Pons (tissue), 1 donor: Measurements from ENCODE around the gene ABTB1.

Source experiments
- DNase-seq: peaks from one replicate; pipeline ENCODE4 v3.0.0-alpha.2; 2016; ENCODE audit warnings: low spot score

Gene ABTB1

GRCh38 chr3:127672429-127673190 is at the start of gene ABTB1:
TSS of gene ABTB1 (plus strand) at chr3:127672952. CDS start at chr3:127673026, 74 bp downstream.
- peak; percentile 32 for DNase-seq

- DNase-seq: no peak
Measured at GRCh38 chr3:127624063-127624462, 48.7 kb upstream of the ABTB1 start.

GRCh38 chr3:127625821-127626220 is 46.9 kb upstream of the ABTB1 start:
- DNase-seq: no peak

- DNase-seq: no peak
Measured at GRCh38 chr3:127628426-127628787, 44.3 kb upstream of the ABTB1 start.

GRCh38 chr3:127628788-127629466 is 43.8 kb upstream of the ABTB1 start, which contains the start of gene PODXL2:
TSS of gene PODXL2 (plus strand) at chr3:127629185. CDS start at chr3:127629220, 35 bp downstream.
- peak; percentile 33 for DNase-seq

- no peak for DNase-seq
Measured at GRCh38 chr3:127629467-127630403, 43.0 kb upstream of the ABTB1 start.

- DNase-seq: no peak
Measured at GRCh38 chr3:127630811-127631714, 41.7 kb upstream of the ABTB1 start.

GRCh38 chr3:127632035-127632820 is 40.5 kb upstream of the ABTB1 start:
- no peak for DNase-seq

- no peak for DNase-seq
Measured at GRCh38 chr3:127634653-127635052, 38.1 kb upstream of the ABTB1 start.

- DNase-seq: no peak
Measured at GRCh38 chr3:127637546-127637945, 35.2 kb upstream of the ABTB1 start.

- DNase-seq: no peak
Measured at GRCh38 chr3:127637971-127638370, 34.8 kb upstream of the ABTB1 start.

- DNase-seq: peak; percentile 48
Measured at GRCh38 chr3:127639173-127640041, 33.3 kb upstream of the ABTB1 start.

GRCh38 chr3:127640042-127640355 is 32.8 kb upstream of the ABTB1 start:
- no peak for DNase-seq

- no peak for DNase-seq
Measured at GRCh38 chr3:127644641-127645370, 27.9 kb upstream of the ABTB1 start.

GRCh38 chr3:127645371-127646015 is 27.3 kb upstream of the ABTB1 start:
- no peak for DNase-seq

- DNase-seq: no peak
Measured at GRCh38 chr3:127646501-127647046, 26.2 kb upstream of the ABTB1 start.

GRCh38 chr3:127647166-127647844 is 25.4 kb upstream of the ABTB1 start:
- DNase-seq: no peak

- no peak for DNase-seq
Measured at GRCh38 chr3:127647845-127648204, 24.9 kb upstream of the ABTB1 start.
